ENCODE measurements around the gene WDR73. TPM values are rescaled to one million over a fixed set of nuclear protein-coding genes. Genes with fewer than 3 reads are reported as not detected.

Gene WDR73
- total and polyA plus RNA-seq, 4 donors: 7.5 to 16.0 (median 10.1) TPM

DNA sequence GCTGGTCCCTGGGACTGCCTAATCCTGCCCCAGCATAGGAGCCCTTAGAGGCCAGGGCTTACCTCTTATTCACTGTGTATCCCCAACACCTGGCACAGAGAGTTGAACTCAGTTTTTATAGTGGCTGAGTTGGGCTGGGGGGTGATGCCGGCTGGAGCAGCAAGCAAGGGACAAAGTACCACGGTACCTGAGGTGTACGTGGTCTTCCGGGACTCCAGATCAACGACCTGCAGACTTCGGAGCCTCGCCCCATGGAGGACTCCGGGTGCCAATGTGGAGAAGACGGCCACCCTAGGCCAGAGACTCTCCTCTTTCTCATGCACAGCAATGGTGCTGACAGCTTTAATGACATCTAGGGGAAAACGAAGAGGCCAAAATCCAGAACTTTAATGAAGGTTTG, 8.1 kb downstream of the WDR73 start:
- H3K9me3 ChIP-seq (ENCODE audit: control insufficient read depth in 4 of 4, low read length in 3 of 4): no peaks in the 10 kb centered on the region
- H3K36me3 ChIP-seq (ENCODE audit: control insufficient read depth in 4 of 4, insufficient read depth in 3 of 4, low read depth in 1 of 4, low read length in 3 of 4): peaks cover 7 to 60% (median 48%) of the 10 kb centered on the region in 4 donors
- H3K4me1 ChIP-seq (ENCODE audit: control insufficient read depth in 4 of 4, insufficient read depth in 4 of 4, low read length in 3 of 4): no peaks in the 10 kb centered on the region
- H3K4me3 ChIP-seq (ENCODE audit: low read depth in 1 of 3, low read length in 3 of 3): no peak overlapping the region
- DNase-seq (ENCODE audit: low spot score): no peak
- H3K27ac ChIP-seq (ENCODE audit: low read depth in 1 of 2, low read length in 2 of 2): no peak overlapping the region
- no peak overlapping the region for H3K9ac ChIP-seq (ENCODE audit: low read depth in 1 of 2, low read length in 2 of 2)
- 94% methylated on average over 10 of the region's 10 CpGs for WGBS
- TF ChIP-seq HNF4G (IDR thresholded peaks at IDR 0.05) (no peak), HNF4A (conservative IDR thresholded peaks at IDR 0.05) (no peak), FOXA1 (IDR thresholded peaks at IDR 0.05) (no peak), TAF1 (conservative IDR thresholded peaks at IDR 0.05) (no peak), EGR1 (IDR thresholded peaks at IDR 0.05; ENCODE audit: low read depth in 2 of 2) (no peak)
- TF ChIP-seq, protein P1, sequence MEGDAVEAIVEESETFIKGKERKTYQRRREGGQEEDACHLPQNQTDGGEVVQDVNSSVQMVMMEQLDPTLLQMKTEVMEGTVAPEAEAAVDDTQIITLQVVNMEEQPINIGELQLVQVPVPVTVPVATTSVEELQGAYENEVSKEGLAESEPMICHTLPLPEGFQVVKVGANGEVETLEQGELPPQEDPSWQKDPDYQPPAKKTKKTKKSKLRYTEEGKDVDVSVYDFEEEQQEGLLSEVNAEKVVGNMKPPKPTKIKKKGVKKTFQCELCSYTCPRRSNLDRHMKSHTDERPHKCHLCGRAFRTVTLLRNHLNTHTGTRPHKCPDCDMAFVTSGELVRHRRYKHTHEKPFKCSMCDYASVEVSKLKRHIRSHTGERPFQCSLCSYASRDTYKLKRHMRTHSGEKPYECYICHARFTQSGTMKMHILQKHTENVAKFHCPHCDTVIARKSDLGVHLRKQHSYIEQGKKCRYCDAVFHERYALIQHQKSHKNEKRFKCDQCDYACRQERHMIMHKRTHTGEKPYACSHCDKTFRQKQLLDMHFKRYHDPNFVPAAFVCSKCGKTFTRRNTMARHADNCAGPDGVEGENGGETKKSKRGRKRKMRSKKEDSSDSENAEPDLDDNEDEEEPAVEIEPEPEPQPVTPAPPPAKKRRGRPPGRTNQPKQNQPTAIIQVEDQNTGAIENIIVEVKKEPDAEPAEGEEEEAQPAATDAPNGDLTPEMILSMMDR (IDR thresholded peaks at IDR 0.05; ENCODE audit: low read depth, low read length, missing input control): no peak
- TF ChIP-seq, protein P2, sequence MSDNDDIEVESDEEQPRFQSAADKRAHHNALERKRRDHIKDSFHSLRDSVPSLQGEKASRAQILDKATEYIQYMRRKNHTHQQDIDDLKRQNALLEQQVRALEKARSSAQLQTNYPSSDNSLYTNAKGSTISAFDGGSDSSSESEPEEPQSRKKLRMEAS (IDR thresholded peaks at IDR 0.05): no peak
- H3K27me3 ChIP-seq (ENCODE audit: control insufficient read depth in 4 of 4, insufficient read depth in 4 of 4, low read length in 3 of 4): no peaks in the 10 kb centered on the region

- TF ChIP-seq EGR1 (IDR thresholded peaks at IDR 0.05; ENCODE audit: low read depth in 2 of 2) (no peak), RAD21 (IDR thresholded peaks at IDR 0.05) (no peak), YY1 (IDR thresholded peaks at IDR 0.05) (no peak), HNF4A (conservative IDR thresholded peaks at IDR 0.05) (no peak), HNF4G (IDR thresholded peaks at IDR 0.05) (no peak)
- TF ChIP-seq, protein P3, sequence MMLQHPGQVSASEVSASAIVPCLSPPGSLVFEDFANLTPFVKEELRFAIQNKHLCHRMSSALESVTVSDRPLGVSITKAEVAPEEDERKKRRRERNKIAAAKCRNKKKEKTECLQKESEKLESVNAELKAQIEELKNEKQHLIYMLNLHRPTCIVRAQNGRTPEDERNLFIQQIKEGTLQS (IDR thresholded peaks at IDR 0.05): no peak
- TF ChIP-seq, protein P4, sequence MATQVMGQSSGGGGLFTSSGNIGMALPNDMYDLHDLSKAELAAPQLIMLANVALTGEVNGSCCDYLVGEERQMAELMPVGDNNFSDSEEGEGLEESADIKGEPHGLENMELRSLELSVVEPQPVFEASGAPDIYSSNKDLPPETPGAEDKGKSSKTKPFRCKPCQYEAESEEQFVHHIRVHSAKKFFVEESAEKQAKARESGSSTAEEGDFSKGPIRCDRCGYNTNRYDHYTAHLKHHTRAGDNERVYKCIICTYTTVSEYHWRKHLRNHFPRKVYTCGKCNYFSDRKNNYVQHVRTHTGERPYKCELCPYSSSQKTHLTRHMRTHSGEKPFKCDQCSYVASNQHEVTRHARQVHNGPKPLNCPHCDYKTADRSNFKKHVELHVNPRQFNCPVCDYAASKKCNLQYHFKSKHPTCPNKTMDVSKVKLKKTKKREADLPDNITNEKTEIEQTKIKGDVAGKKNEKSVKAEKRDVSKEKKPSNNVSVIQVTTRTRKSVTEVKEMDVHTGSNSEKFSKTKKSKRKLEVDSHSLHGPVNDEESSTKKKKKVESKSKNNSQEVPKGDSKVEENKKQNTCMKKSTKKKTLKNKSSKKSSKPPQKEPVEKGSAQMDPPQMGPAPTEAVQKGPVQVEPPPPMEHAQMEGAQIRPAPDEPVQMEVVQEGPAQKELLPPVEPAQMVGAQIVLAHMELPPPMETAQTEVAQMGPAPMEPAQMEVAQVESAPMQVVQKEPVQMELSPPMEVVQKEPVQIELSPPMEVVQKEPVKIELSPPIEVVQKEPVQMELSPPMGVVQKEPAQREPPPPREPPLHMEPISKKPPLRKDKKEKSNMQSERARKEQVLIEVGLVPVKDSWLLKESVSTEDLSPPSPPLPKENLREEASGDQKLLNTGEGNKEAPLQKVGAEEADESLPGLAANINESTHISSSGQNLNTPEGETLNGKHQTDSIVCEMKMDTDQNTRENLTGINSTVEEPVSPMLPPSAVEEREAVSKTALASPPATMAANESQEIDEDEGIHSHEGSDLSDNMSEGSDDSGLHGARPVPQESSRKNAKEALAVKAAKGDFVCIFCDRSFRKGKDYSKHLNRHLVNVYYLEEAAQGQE (IDR thresholded peaks at IDR 0.05): no peak
- Histone ChIP-seq H3K9me3 (ENCODE audit: control insufficient read depth in 4 of 4, low read length in 3 of 4) (no peaks in the 10 kb centered on the region), H3K36me3 (ENCODE audit: control insufficient read depth in 4 of 4, insufficient read depth in 3 of 4, low read depth in 1 of 4, low read length in 3 of 4) (peaks cover 7 to 65% (median 52%) of the 10 kb centered on the region in 4 donors), H3K4me3 (ENCODE audit: low read depth in 1 of 3, low read length in 3 of 3) (no peak overlapping the region), H3K9ac (ENCODE audit: low read depth in 1 of 2, low read length in 2 of 2) (no peak overlapping the region), H3K27ac (ENCODE audit: low read depth in 1 of 2, low read length in 2 of 2) (no peak overlapping the region), H3K27me3 (ENCODE audit: control insufficient read depth in 4 of 4, insufficient read depth in 4 of 4, low read length in 3 of 4) (no peaks in the 10 kb centered on the region), H3K4me1 (ENCODE audit: control insufficient read depth in 4 of 4, insufficient read depth in 4 of 4, low read length in 3 of 4) (no peaks in the 10 kb centered on the region)
- no peak for DNase-seq (ENCODE audit: low spot score)
- 90% methylated on average over 10 of the region's 10 CpGs for WGBS
Observed at GRCh38 chr15:84645496-84645895, 8.6 kb downstream of the WDR73 start.

DNA sequence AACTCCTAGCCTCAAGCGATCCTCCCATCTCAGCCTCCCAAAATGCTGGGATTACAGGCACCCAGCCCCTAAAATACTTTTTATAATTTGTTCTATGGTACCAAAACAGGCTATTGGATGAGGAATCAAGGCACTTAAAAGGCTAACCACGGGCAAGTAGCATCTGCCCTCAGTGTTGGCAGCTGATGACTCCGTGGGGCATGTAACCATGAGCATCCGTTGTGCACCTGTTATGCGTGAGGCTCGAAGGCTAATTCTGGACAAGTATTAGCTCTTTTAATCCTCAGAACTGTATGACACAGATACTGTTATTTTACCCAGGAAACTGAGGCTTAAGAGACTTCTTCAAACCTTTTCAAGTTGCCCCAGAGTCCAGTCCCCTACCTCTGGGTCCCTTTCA, 10.2 kb downstream of the WDR73 start:
- 97% methylated on average over 6 of the region's 6 CpGs for WGBS
- no peak for DNase-seq (ENCODE audit: low spot score)
- H3K27ac ChIP-seq (ENCODE audit: low read depth in 1 of 2, low read length in 2 of 2): no peak overlapping the region
- TF ChIP-seq RAD21 (IDR thresholded peaks at IDR 0.05) (no peak), YY1 (IDR thresholded peaks at IDR 0.05) (no peak), EGR1 (IDR thresholded peaks at IDR 0.05; ENCODE audit: low read depth in 2 of 2) (no peak), NR2F2 (IDR thresholded peaks at IDR 0.05) (no peak), JUND (IDR thresholded peaks at IDR 0.05) (no peak), GABPA (IDR thresholded peaks at IDR 0.05 in 1 of 2, conservative IDR thresholded peaks at IDR 0.05 in 1 of 2) (no peak)
- TF ChIP-seq, protein P1 (IDR thresholded peaks at IDR 0.05; ENCODE audit: low read depth, low read length, missing input control): no peak
- TF ChIP-seq, protein P3 (IDR thresholded peaks at IDR 0.05): no peak
- TF ChIP-seq, protein P4 (IDR thresholded peaks at IDR 0.05): no peak

More for the DNA sequence above, 10.2 kb downstream of the WDR73 start:
- Histone ChIP-seq H3K27me3 (ENCODE audit: control insufficient read depth in 4 of 4, insufficient read depth in 4 of 4, low read length in 3 of 4) (no peaks in the 10 kb centered on the region), H3K4me3 (ENCODE audit: low read depth in 1 of 3, low read length in 3 of 3) (no peak overlapping the region), H3K36me3 (ENCODE audit: control insufficient read depth in 4 of 4, insufficient read depth in 3 of 4, low read depth in 1 of 4, low read length in 3 of 4) (peaks cover 15 to 73% (median 56%) of the 10 kb centered on the region in 4 donors), H3K4me1 (ENCODE audit: control insufficient read depth in 4 of 4, insufficient read depth in 4 of 4, low read length in 3 of 4) (no peaks in the 10 kb centered on the region), H3K9me3 (ENCODE audit: control insufficient read depth in 4 of 4, low read length in 3 of 4) (no peaks in the 10 kb centered on the region), H3K9ac (ENCODE audit: low read depth in 1 of 2, low read length in 2 of 2) (no peak overlapping the region)

Data from liver (tissue), 9 donors.